GM23338 (cell line): ENCODE data around the gene FBXO31. TPM values are rescaled to one million over a fixed set of nuclear protein-coding genes. Genes with fewer than 3 reads are reported as not detected.

Experiments
- ATAC-seq: fragments of 200-7000 bp; cut with Tn5 transposase; 3 replicates; pipeline ENCODE4 v1.9.1; 2020
- DNase-seq: peaks from one replicate; pipeline ENCODE4 v3.0.0-alpha.2; 2015; ENCODE audit warnings: low spot score
- H2AFZ ChIP-seq: fragments of 200-600 bp; sonication (generic); 2 replicates; pipeline ENCODE4 v1.8.0; 2016; ENCODE audit warnings: antibody characterized with exemption, mild to moderate bottlenecking, moderate library complexity
- H3F3A ChIP-seq: fragments of 200-600 bp; sonication (generic); replicated peaks from 2 replicates; pipeline ENCODE4 v1.8.0; 2017; ENCODE audit warnings: antibody characterized with exemption, mixed run types, low read depth
- H3K27ac ChIP-seq: fragments of 200-600 bp; sonication (generic); 2 replicates; pipeline ENCODE4 v1.6.1; 2016; ENCODE audit warnings: low read depth
- H3K27me3 ChIP-seq: fragments of 200-600 bp; sonication (generic); 2 replicates; pipeline ENCODE4 v1.8.0; 2016; ENCODE audit warnings: mild to moderate bottlenecking, mixed run types, moderate library complexity; ENCODE audit not compliant: insufficient read depth
- H3K36me3 ChIP-seq: fragments of 200-600 bp; sonication (generic); 2 replicates; pipeline ENCODE4 v1.8.0; 2016; ENCODE audit warnings: mild to moderate bottlenecking; ENCODE audit not compliant: insufficient read depth
- H3K4me1 ChIP-seq: fragments of 200-600 bp; sonication (generic); 2 replicates; pipeline ENCODE4 v1.8.0; 2016; ENCODE audit warnings: mild to moderate bottlenecking, moderate library complexity; ENCODE audit not compliant: insufficient read depth
- H3K4me2 ChIP-seq: fragments of 200-600 bp; sonication (generic); 2 replicates; pipeline ENCODE4 v1.7.1; 2017; ENCODE audit warnings: mixed run types
- H3K4me3 ChIP-seq: fragments of 200-600 bp; sonication (generic); 2 replicates; pipeline ENCODE4 v1.6.1; 2016; ENCODE audit warnings: mixed run types
- H3K79me2 ChIP-seq: fragments of 200-600 bp; sonication (generic); replicated peaks from 2 replicates; pipeline ENCODE4 v1.8.0; 2017; ENCODE audit warnings: mild to moderate bottlenecking; ENCODE audit not compliant: insufficient read depth
- H3K9me2 ChIP-seq: fragments of 200-600 bp; sonication (generic); 2 replicates; pipeline ENCODE4 v1.8.0; 2017; ENCODE audit not compliant: insufficient read depth
- H4K20me1 ChIP-seq: fragments of 200-600 bp; sonication (generic); replicated peaks from 2 replicates; pipeline ENCODE4 v1.8.0; 2017; ENCODE audit warnings: mild to moderate bottlenecking; ENCODE audit not compliant: insufficient read depth
- H3K27ac Mint-ChIP-seq: 2 replicates; pipeline ENCODE4 v1.8.0; 2020; ENCODE audit warnings: inconsistent platforms, mild to moderate bottlenecking, moderate library complexity, mixed read lengths
- H3K27me3 Mint-ChIP-seq: 3 replicates; pipeline ENCODE4 v1.8.0; 2022; ENCODE audit warnings: low read depth, mild to moderate bottlenecking, moderate library complexity, mixed read lengths, inconsistent platforms; ENCODE audit not compliant: insufficient read depth, poor library complexity
- H3K36me3 Mint-ChIP-seq: 3 replicates; pipeline ENCODE4 v1.8.0; 2021; ENCODE audit warnings: low read depth, mild to moderate bottlenecking, inconsistent platforms, moderate library complexity, mixed read lengths
- H3K4me1 Mint-ChIP-seq: 3 replicates; pipeline ENCODE4 v1.8.0; 2020; ENCODE audit warnings: mild to moderate bottlenecking, inconsistent platforms, mixed read lengths
- H3K4me3 Mint-ChIP-seq: 3 replicates; pipeline ENCODE4 v1.8.0; 2021; ENCODE audit warnings: moderate library complexity, mild to moderate bottlenecking, inconsistent platforms, mixed read lengths
- H3K9me3 Mint-ChIP-seq: 3 replicates; pipeline ENCODE4 v1.8.0; 2020; ENCODE audit warnings: moderate library complexity, mild to moderate bottlenecking, inconsistent platforms, mixed read lengths
- CTCF ChIP-seq, 2 experiments: fragments of 200-600 bp in 1 of 2; sonication (generic) in 1 of 2; conservative IDR thresholded peaks; 2 replicates each; pipeline versions ENCODE4 v1.5.1 to v1.6.1; 2016 to 2017; ENCODE audit warnings: antibody characterized with exemption in 2 of 2, low read depth in 2 of 2, mild to moderate bottlenecking in 2 of 2, moderate library complexity in 1 of 2
- ETS1 ChIP-seq: IDR thresholded peaks from 2 replicates; pipeline ENCODE4 v1.6.1; 2016; ENCODE audit warnings: antibody characterized with exemption
- EZH2 ChIP-seq: fragments of 200-600 bp; sonication (generic); IDR thresholded peaks from one replicate; pipeline ENCODE4 v1.8.0; 2017; ENCODE audit warnings: antibody characterized with exemption, mild to moderate bottlenecking, low read depth; ENCODE audit not compliant: unreplicated experiment
- EZH2phosphoT487 ChIP-seq: fragments of 200-600 bp; sonication (generic); IDR thresholded peaks from one replicate; pipeline ENCODE4 v1.8.1; 2018; ENCODE audit warnings: antibody characterized with exemption; ENCODE audit not compliant: unreplicated experiment
- JUNB ChIP-seq: IDR thresholded peaks from one replicate; pipeline ENCODE4 v1.6.1; 2016; ENCODE audit warnings: antibody characterized with exemption; ENCODE audit not compliant: unreplicated experiment
- NANOG ChIP-seq: IDR thresholded peaks from 2 replicates; pipeline ENCODE4 v1.6.1; 2016; ENCODE audit warnings: antibody characterized with exemption, borderline replicate concordance
- POLR2AphosphoS5 ChIP-seq: IDR thresholded peaks from 2 replicates; pipeline ENCODE4 v1.6.1; 2016; ENCODE audit warnings: antibody characterized with exemption, low read depth
- STAT1 ChIP-seq: IDR thresholded peaks from one replicate; pipeline ENCODE4 v1.6.1; 2016; ENCODE audit warnings: antibody characterized with exemption; ENCODE audit not compliant: unreplicated experiment
- ZNF114 ChIP-seq: fragments of 250-450 bp; sonication (Bioruptor Pico); IDR thresholded peaks from 2 replicates; pipeline ENCODE4 v1.5.0; 2020; ENCODE audit warnings: mild to moderate bottlenecking, moderate library complexity
- ZNF331 ChIP-seq: fragments of 250-450 bp; sonication (Bioruptor Pico); IDR thresholded peaks from 2 replicates; pipeline ENCODE4 v1.5.0; 2020; ENCODE audit warnings: low read depth, mild to moderate bottlenecking, moderate library complexity
- ZNF462 ChIP-seq: fragments of 250-450 bp; sonication (Bioruptor Pico); IDR thresholded peaks from 2 replicates; pipeline ENCODE4 v1.5.0; 2020; ENCODE audit warnings: mild to moderate bottlenecking, moderate library complexity
- polyA plus RNA-seq: library from polyadenylated mRNA; unstranded; fragments of >200 nt; fragmentation: Nextera tagmentation; extraction: Ambion mirVana; gene quantifications from 2 replicates; pipeline ENCODE4 v1.2.1, GENCODE V29; 2016
- total RNA-seq: library from RNA; depleted of rRNA; stranded (reverse); fragments of >200 nt; shearing (Covaris generic); gene quantifications from 2 replicates; pipeline ENCODE4 v1.2.3, GENCODE V29; 2014

Gene FBXO31
- total and polyA plus RNA-seq, 2 experiments from 2014 or later, result 7.0 to 23.8 TPM

GRCh38 chr16:87333581-87334331 lies 49.8 kb downstream of the FBXO31 start:
- H3K9me2 ChIP-seq, result no peaks in the 10 kb centered on the region
- H3K27me3 Mint-ChIP-seq, result peaks cover 14% of the 10 kb centered on the region
- peaks cover 4% of the 10 kb centered on the region for H3K4me1 Mint-ChIP-seq
- TF ChIP-seq EZH2 (no peak), ZNF114 (CRISPR knock-in tag) (no peak), NANOG (no peak), POLR2AphosphoS5 (no peak), EZH2phosphoT487 (no peak)
- no peak overlapping the region for H2AFZ ChIP-seq
- no peak overlapping the region for H3K4me3 ChIP-seq
- ATAC-seq (no peak), DNase-seq (no peak)
- H3K9me3 Mint-ChIP-seq, result no peaks in the 10 kb centered on the region; the same call in 2 of the 3 replicates
- H3K36me3 ChIP-seq, result no peaks in the 10 kb centered on the region
- H3K27me3 ChIP-seq, result no peaks in the 10 kb centered on the region
- no peak overlapping the region for H3K27ac Mint-ChIP-seq
- H3K4me1 ChIP-seq, result no peaks in the 10 kb centered on the region
- H3K79me2 ChIP-seq, result no peaks in the 10 kb centered on the region
- no peak overlapping the region for H3K4me3 Mint-ChIP-seq
- H3K36me3 Mint-ChIP-seq, result peaks cover 5% of the 10 kb centered on the region; the same call in 1 of the 3 replicates
- H3K27ac ChIP-seq, result no peak overlapping the region
- H4K20me1 ChIP-seq, result no peaks in the 10 kb centered on the region
- no peaks in the 10 kb centered on the region for H3F3A ChIP-seq
- H3K4me2 ChIP-seq, result no peak overlapping the region

GRCh38 chr16:87333101-87333500 lies 50.5 kb downstream of the FBXO31 start:
- Mint-ChIP-seq H3K27ac (no peak overlapping the region), H3K9me3 (no peaks in the 10 kb centered on the region; the same call in 2 of the 3 replicates), H3K36me3 (peaks cover 4% of the 10 kb centered on the region; the same call in 1 of the 3 replicates), H3K4me1 (peaks cover 4% of the 10 kb centered on the region), H3K4me3 (no peak overlapping the region), H3K27me3 (peaks cover 14% of the 10 kb centered on the region)
- no peak for DNase-seq
- no peak overlapping the region for H3K4me2 ChIP-seq
- H3K4me1 ChIP-seq, result no peaks in the 10 kb centered on the region
- no peak overlapping the region for H3K27ac ChIP-seq
- H3K4me3 ChIP-seq, result no peak overlapping the region
- H3K9me2 ChIP-seq, result no peaks in the 10 kb centered on the region
- H3F3A ChIP-seq, result no peaks in the 10 kb centered on the region
- no peak overlapping the region for H2AFZ ChIP-seq
- no peaks in the 10 kb centered on the region for H4K20me1 ChIP-seq
- no peaks in the 10 kb centered on the region for H3K79me2 ChIP-seq
- no peak for ATAC-seq
- no peaks in the 10 kb centered on the region for H3K27me3 ChIP-seq
- H3K36me3 ChIP-seq, result no peaks in the 10 kb centered on the region
- TF ChIP-seq ZNF331 (CRISPR knock-in tag), result no peak
- TF ChIP-seq EZH2, result no peak
- TF ChIP-seq NANOG, result no peak
- TF ChIP-seq ETS1, result no peak
- no peak for TF ChIP-seq STAT1
- TF ChIP-seq ZNF462 (CRISPR knock-in tag), result no peak
- TF ChIP-seq JUNB, result no peak
- no peak for TF ChIP-seq ZNF114 (CRISPR knock-in tag)
- no peak for TF ChIP-seq POLR2AphosphoS5
- no peak for TF ChIP-seq CTCF (conservative IDR thresholded peaks at IDR 0.05; ENCODE audit: low read depth in 2 of 2)
